IMR-90 (cell line): ENCODE data around the gene RMDN3. TPM values are rescaled to one million over a fixed set of nuclear protein-coding genes. Genes with fewer than 3 reads are reported as not detected.

ENCODE experiments used
- ATAC-seq: fragments of 200-7000 bp; cut with Tn5 transposase; 2 replicates; pipeline ENCODE4 v1.9.1; 2020; ENCODE audit warnings: low read depth, mild to moderate bottlenecking, moderate library complexity
- BruUV-seq: library from RNA; stranded (reverse); fragments of 400-500 nt; replicated peaks from 2 replicates; lab custom pipeline; 2021; lab: Mats Ljungman, UMichigan
- CTCF ChIA-PET: fragments of 300-600 bp; formaldehyde crosslinking; extraction: SDS; loops from one replicate; lab custom pipeline; 2021; ENCODE audit warnings: antibody characterized with exemption; lab: Yijun Ruan, JAX
- POLR2A ChIA-PET: fragments of 300-600 bp; sonication (Branson Sonifier 250); formaldehyde crosslinking; loops from one replicate; lab custom pipeline; 2022; ENCODE audit warnings: antibody characterized with exemption; ENCODE audit not compliant: unreplicated experiment; lab: Charles Lee
- DNase-seq: peaks from one replicate; pipeline ENCODE4 v3.0.0; 2013
- H2AFZ ChIP-seq: replicated peaks from 2 replicates; pipeline ENCODE3; 2013; ENCODE audit warnings: low read length, mild to moderate bottlenecking; ENCODE audit not compliant: poor library complexity
- H2AK5ac ChIP-seq: 2 replicates; pipeline ENCODE4 v1.6.1; 2013; ENCODE audit warnings: low read depth, low read length, inconsistent platforms
- H2AK9ac ChIP-seq: replicated peaks from 2 replicates; pipeline ENCODE3; 2013; ENCODE audit warnings: mild to moderate bottlenecking, low read depth, low read length, moderate library complexity; ENCODE audit not compliant: poor library complexity
- H2BK120ac ChIP-seq: 2 replicates; pipeline ENCODE4 v1.6.1; 2013; ENCODE audit warnings: low read depth, low read length, inconsistent platforms
- H2BK15ac ChIP-seq: 3 replicates; pipeline ENCODE4 v1.6.1; 2013; ENCODE audit warnings: low read depth, low read length, inconsistent platforms
- H2BK20ac ChIP-seq: 2 replicates; pipeline ENCODE4 v1.6.1; 2013; ENCODE audit warnings: low read depth, mild to moderate bottlenecking, inconsistent platforms, low read length, moderate library complexity
- H2BK5ac ChIP-seq: 2 replicates; pipeline ENCODE4 v1.6.1; 2013; ENCODE audit warnings: mild to moderate bottlenecking, low read depth, low read length, inconsistent platforms; ENCODE audit not compliant: poor library complexity, severe bottlenecking
- H3K14ac ChIP-seq: replicated peaks from 2 replicates; pipeline ENCODE4 v1.6.1; 2013; ENCODE audit warnings: low read depth, low read length, inconsistent platforms
- H3K18ac ChIP-seq: 2 replicates; pipeline ENCODE4 v1.6.1; 2013; ENCODE audit warnings: low read depth, low read length, control low read depth
- H3K23ac ChIP-seq: 2 replicates; pipeline ENCODE4 v1.6.1; 2013; ENCODE audit warnings: low read depth, low read length, inconsistent platforms
- H3K27ac ChIP-seq: 2 replicates; pipeline ENCODE4 v1.5.1; 2013; ENCODE audit warnings: mild to moderate bottlenecking, control low read depth, low read length; ENCODE audit not compliant: insufficient read depth
- H3K27me3 ChIP-seq: 2 replicates; pipeline ENCODE4 v1.6.1; 2013; ENCODE audit warnings: low read length; ENCODE audit not compliant: control insufficient read depth, insufficient read depth
- H3K36me3 ChIP-seq: 2 replicates; pipeline ENCODE4 v1.6.1; 2013; ENCODE audit warnings: low read length, mixed read lengths; ENCODE audit not compliant: control insufficient read depth, insufficient read depth
- H3K4ac ChIP-seq: 2 replicates; pipeline ENCODE4 v1.6.1; 2013; ENCODE audit warnings: low read depth, low read length, inconsistent platforms
- H3K4me1 ChIP-seq: 2 replicates; pipeline ENCODE4 v1.6.1; 2013; ENCODE audit warnings: low read length, mixed read lengths; ENCODE audit not compliant: control insufficient read depth, insufficient read depth
- H3K4me2 ChIP-seq: 2 replicates; pipeline ENCODE4 v1.6.1; 2013; ENCODE audit warnings: low read depth, mild to moderate bottlenecking, control low read depth, low read length, moderate library complexity
- H3K4me3 ChIP-seq: 2 replicates; pipeline ENCODE4 v1.5.1; 2013; ENCODE audit warnings: low read depth, mild to moderate bottlenecking, control low read depth, low read length, moderate library complexity; ENCODE audit not compliant: insufficient read depth
- H3K56ac ChIP-seq: 2 replicates; pipeline ENCODE4 v1.6.1; 2013; ENCODE audit warnings: low read length, inconsistent platforms; ENCODE audit not compliant: insufficient read depth; ENCODE audit errors: extremely low read depth
- H3K79me1 ChIP-seq, 2 experiments: 2 replicates each; pipeline ENCODE4 v1.6.1; 2013; ENCODE audit warnings: low read length in 2 of 2, inconsistent platforms in 1 of 2, low read depth in 1 of 2
- H3K9ac ChIP-seq: 2 replicates; pipeline ENCODE4 v1.6.1; 2013; ENCODE audit warnings: low read depth, low read length, control low read depth
- H3K9me1 ChIP-seq: 2 replicates; pipeline ENCODE4 v1.6.1; 2013; ENCODE audit warnings: low read length, inconsistent platforms; ENCODE audit not compliant: insufficient read depth
- H3K9me3 ChIP-seq: 2 replicates; pipeline ENCODE4 v1.6.1; 2013; ENCODE audit warnings: low read length; ENCODE audit not compliant: control insufficient read depth, insufficient read depth
- H4K20me1 ChIP-seq: 2 replicates; pipeline ENCODE4 v1.6.1; 2013; ENCODE audit warnings: low read length, inconsistent platforms; ENCODE audit not compliant: insufficient read depth
- H4K5ac ChIP-seq: 2 replicates; pipeline ENCODE4 v1.6.1; 2013; ENCODE audit warnings: mild to moderate bottlenecking, low read depth, low read length, control low read depth
- H4K8ac ChIP-seq, 2 experiments: 2 replicates each; pipeline ENCODE4 v1.6.1; 2013; ENCODE audit warnings: low read depth in 2 of 2, low read length in 2 of 2, control low read depth in 1 of 2, inconsistent platforms in 1 of 2
- H4K91ac ChIP-seq: 2 replicates; pipeline ENCODE4 v1.6.1; 2013; ENCODE audit warnings: low read depth, low read length, inconsistent platforms; ENCODE audit not compliant: insufficient read depth
- BHLHE40 ChIP-seq: fragments of 150-350 bp; IDR thresholded peaks from 2 replicates; pipeline ENCODE4 v1.6.1; 2016; ENCODE audit warnings: mild to moderate bottlenecking, low read depth, low read length
- CEBPB ChIP-seq: IDR thresholded peaks from 2 replicates; pipeline ENCODE4 v1.6.1; 2012; ENCODE audit warnings: low read depth, low read length, improper control_type of control experiment
- CHD1 ChIP-seq: IDR thresholded peaks from 2 replicates; pipeline ENCODE4 v1.6.1; 2012; ENCODE audit warnings: low read depth, low read length, improper control_type of control experiment
- CTCF ChIP-seq: conservative IDR thresholded peaks from 2 replicates; pipeline ENCODE4 v1.5.1; 2012; ENCODE audit warnings: mild to moderate bottlenecking, low read depth, low read length, improper control_type of control experiment
- ELK1 ChIP-seq: fragments of 150-350 bp; IDR thresholded peaks from 2 replicates; pipeline ENCODE4 v1.6.1; 2016; ENCODE audit warnings: low read depth, mild to moderate bottlenecking, low read length, moderate library complexity, borderline replicate concordance
- FOS ChIP-seq: fragments of 150-350 bp; IDR thresholded peaks from 2 replicates; pipeline ENCODE4 v1.6.1; 2016; ENCODE audit warnings: low read depth, low read length
- MAZ ChIP-seq: IDR thresholded peaks from 2 replicates; pipeline ENCODE4 v1.6.1; 2012; ENCODE audit warnings: low read depth, mild to moderate bottlenecking, low read length, improper control_type of control experiment, moderate library complexity, borderline replicate concordance
- MXI1 ChIP-seq: IDR thresholded peaks from 2 replicates; pipeline ENCODE4 v1.6.1; 2012; ENCODE audit warnings: low read depth, mild to moderate bottlenecking, low read length, moderate library complexity, borderline replicate concordance
- NFE2L2 ChIP-seq: fragments of 150-350 bp; IDR thresholded peaks from 2 replicates; pipeline ENCODE4 v1.6.1; 2016; ENCODE audit warnings: low read depth, mild to moderate bottlenecking, low read length
- POLR2A ChIP-seq: IDR thresholded peaks from 2 replicates; pipeline ENCODE4 v1.6.1; 2012; ENCODE audit warnings: mild to moderate bottlenecking, low read depth, low read length
- RAD21 ChIP-seq: IDR thresholded peaks from 2 replicates; pipeline ENCODE4 v1.6.1; 2012; ENCODE audit warnings: low read length, improper control_type of control experiment
- RCOR1 ChIP-seq: IDR thresholded peaks from 2 replicates; pipeline ENCODE4 v1.6.1; 2012; ENCODE audit warnings: mild to moderate bottlenecking, low read length, improper control_type of control experiment; ENCODE audit not compliant: insufficient replicate concordance
- RFX5 ChIP-seq: IDR thresholded peaks from 2 replicates; pipeline ENCODE4 v1.8.0; 2012; ENCODE audit warnings: low read depth, mild to moderate bottlenecking, low read length, moderate library complexity
- SMC3 ChIP-seq: fragments of 150-350 bp; IDR thresholded peaks from 2 replicates; pipeline ENCODE4 v1.6.1; 2016; ENCODE audit warnings: low read depth, mild to moderate bottlenecking, antibody characterized with exemption, low read length, moderate library complexity
- WGBS, 2 experiments: methylation state at CpG; one replicate each; pipeline versions ENCODE4 v1.1.5 to v1.1.7; 2013; ENCODE audit warnings: missing lambda C conversion rate in 2 of 2; ENCODE audit not compliant: insufficient read length in 1 of 2; ENCODE audit errors: extremely low coverage in 2 of 2; 5-methylcytosine and 5-hydroxymethylcytosine counted together
- dilution Hi-C: fragments of 300-500 bp; cut with HindIII; formaldehyde crosslinking; loops from one replicate; pipeline ENCODE4 v1.14.3; 2018; ENCODE audit warnings: low sequenced_read_pairs; ENCODE audit not compliant: unreplicated experiment
- in situ Hi-C: fragments of 300-500 bp; cut with MboI; formaldehyde crosslinking; loops from 3 replicates; pipeline ENCODE4 v1.14.3; 2019; ENCODE audit warnings: low sequenced_read_pairs, inconsistent platforms, mixed read lengths
- intact Hi-C: fragments of 100-400 bp; cut with micrococcal nuclease; formaldehyde crosslinking; loops from 2 replicates; pipeline ENCODE4 v1.10.0; 2022
- polyA plus RNA-seq, 3 experiments: library from polyadenylated mRNA; depleted of rRNA; stranded (reverse); fragments of >200 nt; gene quantifications; 2 replicates each; pipeline ENCODE4 v1.2.3, GENCODE V29; 2012; ENCODE audit warnings: low replicate concordance in 1 of 3
- total RNA-seq: library from RNA; depleted of rRNA; stranded (reverse); fragments of >200 nt; gene quantifications from 2 replicates; pipeline ENCODE4 v1.2.3, GENCODE V29; 2012

Gene RMDN3
- total and polyA plus RNA-seq, 2 of the 4 experiments (the other 2 are of a cell fraction) = 14.7 to 25.7 TPM

GRCh38 chr15:40762919-40763800 is 8.1 kb upstream of the RMDN3 start:
- Histone ChIP-seq H3K23ac (peak overlapping the region; percentile 59; the same call in 1 of the 2 replicates), H3K27me3 (no peaks in the 10 kb centered on the region; the same call in 1 of the 2 replicates), H2BK120ac (no peak overlapping the region), H4K5ac (no peak overlapping the region), H4K8ac (peak overlapping the region; percentile 6 to 46; a peak in 3 of 4 replicates), H3K4me1 (peaks cover 24% of the 10 kb centered on the region), H3K56ac (no peak overlapping the region), H2BK5ac (no peak overlapping the region), H3K9ac (no peak overlapping the region), H3K14ac (0 out of 2 replicates have a peak overlapping the region, but pooled peaks have one; percentile 42), H4K91ac (no peak overlapping the region; the same call in 1 of the 2 replicates), H3K9me3 (no peaks in the 10 kb centered on the region), H3K18ac (no peak overlapping the region; the same call in 1 of the 2 replicates), H3K4ac (peak overlapping the region; percentile 48; the same call in 1 of the 2 replicates), H3K36me3 (peaks cover 2% of the 10 kb centered on the region; the same call in 1 of the 2 replicates), H3K27ac (0 out of 2 replicates have a peak overlapping the region, but pooled peaks have one; percentile 2), H2BK20ac (no peak overlapping the region), H2AK9ac (peak overlapping the region; percentile 91), H2AFZ (peak overlapping the region; percentile 94), H3K9me1 (peaks cover 17% of the 10 kb centered on the region), H2BK15ac (no peak overlapping the region), H3K4me2 (peak overlapping the region; percentile 77), H3K79me1 (no peaks in the 10 kb centered on the region; a peak in 1 of 4 replicates), H3K4me3 (peak overlapping the region; percentile 44), H2AK5ac (peak overlapping the region; percentile 8; the same call in 1 of the 2 replicates), H4K20me1 (peaks cover 9% of the 10 kb centered on the region; the same call in 1 of the 2 replicates)
- ATAC-seq = peak; percentile 4
- in situ Hi-C loops (no loop called here), dilution Hi-C loops (no loop called here), intact Hi-C loops (no loop called here)
- CTCF ChIA-PET = interaction anchor here (0.7 kb wide), 1 partner anchor 18 kb away, joined by 3 read pairs; no protein-coding TSS in a partner anchor
- BruUV-seq = no TSS peak
- peak; percentile 11 for DNase-seq
- WGBS, 2 experiments = 5% methylated on average over 16 of the region's 55 CpGs; no CpG with 5 or more reads in 1 of the 2 experiments
- POLR2A ChIA-PET = interaction anchor here (0.6 kb wide), 1 partner anchor 174 kb away, joined by 3 read pairs; no protein-coding TSS in a partner anchor
- TF ChIP-seq RFX5 (no peak), ELK1 (no peak), RCOR1 (no peak), CTCF (no peak), FOS (no peak), CEBPB (no peak), POLR2A (no peak), RAD21 (no peak), SMC3 (no peak), BHLHE40 (no peak), MXI1 (no peak), CHD1 (no peak), NFE2L2 (no peak), MAZ (no peak)
